DMS153 treated with DMSO at 0.1 percent for 48 hours (cell line): ENCODE data around the gene POU4F1.
A peak's percentile ranks its signal among the peaks of the same experiment; 100 is the strongest.
"Not testable (repeated sequence)": the region's sequence is repeated elsewhere in the genome, so short reads cannot be mapped to it uniquely, and the experiment has no call there.

Experiments used
- DNase-seq: peaks from one replicate; lab custom pipeline; 2025; ENCODE audit not compliant: unreplicated experiment; lab: John Stamatoyannopoulos, UW

The POU4F1 gene, protein sequence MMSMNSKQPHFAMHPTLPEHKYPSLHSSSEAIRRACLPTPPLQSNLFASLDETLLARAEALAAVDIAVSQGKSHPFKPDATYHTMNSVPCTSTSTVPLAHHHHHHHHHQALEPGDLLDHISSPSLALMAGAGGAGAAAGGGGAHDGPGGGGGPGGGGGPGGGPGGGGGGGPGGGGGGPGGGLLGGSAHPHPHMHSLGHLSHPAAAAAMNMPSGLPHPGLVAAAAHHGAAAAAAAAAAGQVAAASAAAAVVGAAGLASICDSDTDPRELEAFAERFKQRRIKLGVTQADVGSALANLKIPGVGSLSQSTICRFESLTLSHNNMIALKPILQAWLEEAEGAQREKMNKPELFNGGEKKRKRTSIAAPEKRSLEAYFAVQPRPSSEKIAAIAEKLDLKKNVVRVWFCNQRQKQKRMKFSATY

DNA sequence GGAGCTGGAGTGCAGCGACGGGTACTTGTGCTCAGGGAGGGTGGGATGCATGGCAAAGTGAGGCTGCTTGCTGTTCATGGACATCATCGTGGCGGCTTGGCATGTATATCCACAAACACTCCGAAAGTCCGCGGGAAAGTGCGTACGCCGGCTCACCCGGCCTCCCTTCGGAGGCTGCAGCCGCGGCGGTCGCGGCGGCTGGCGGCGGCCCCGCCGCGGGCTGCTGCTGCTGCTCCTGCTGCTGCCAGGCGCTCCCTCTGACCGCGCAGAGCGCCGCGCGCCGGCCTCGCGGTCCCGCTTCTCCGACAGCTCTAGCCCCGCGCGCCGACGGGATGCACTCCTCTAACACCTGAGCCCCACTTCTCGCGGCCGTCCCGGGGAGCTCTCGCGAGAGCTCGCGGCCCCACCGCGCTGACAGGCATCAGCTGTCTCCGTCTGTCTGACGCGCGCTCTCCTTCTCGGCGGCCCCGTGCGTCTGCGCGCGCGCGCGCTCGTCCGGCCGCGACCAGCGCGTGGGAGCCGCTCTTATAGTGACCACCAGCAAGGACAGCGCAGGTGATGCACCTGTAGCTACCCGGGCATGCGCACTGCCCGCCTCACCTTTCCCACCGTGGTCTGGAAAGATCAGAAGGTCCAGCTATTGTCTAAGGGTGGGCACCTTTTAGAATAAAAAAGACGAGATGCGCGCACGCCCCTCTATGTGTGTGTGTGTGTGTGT lies at the start of gene POU4F1:
Gene POU4F1, minus strand, starts transcription at position 313 of the 718 bp plus-strand sequence. Its CDS starts 226 bp downstream, at position 87.
- DNase-seq = peak; percentile 86

DNA sequence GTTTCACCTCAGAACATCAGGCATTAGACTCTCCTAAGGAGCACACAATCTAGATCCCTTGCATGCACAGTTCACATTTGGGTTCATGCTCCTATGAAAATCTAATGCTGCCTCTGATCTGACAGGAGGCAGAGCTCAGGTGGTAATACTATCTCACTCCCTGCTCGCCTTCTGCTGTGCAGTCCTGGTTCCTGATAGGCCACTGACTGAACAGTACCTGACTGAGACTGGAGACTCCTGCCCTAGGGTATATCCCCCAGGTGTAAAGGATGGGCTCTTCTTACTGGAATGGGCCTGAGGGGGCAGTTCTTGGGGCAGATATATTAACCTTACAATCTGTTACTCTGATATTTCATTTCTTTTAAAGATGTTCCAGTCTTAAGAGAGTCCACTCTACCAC lies 49.3 kb upstream of the POU4F1 start:
- no peak for DNase-seq

DNA sequence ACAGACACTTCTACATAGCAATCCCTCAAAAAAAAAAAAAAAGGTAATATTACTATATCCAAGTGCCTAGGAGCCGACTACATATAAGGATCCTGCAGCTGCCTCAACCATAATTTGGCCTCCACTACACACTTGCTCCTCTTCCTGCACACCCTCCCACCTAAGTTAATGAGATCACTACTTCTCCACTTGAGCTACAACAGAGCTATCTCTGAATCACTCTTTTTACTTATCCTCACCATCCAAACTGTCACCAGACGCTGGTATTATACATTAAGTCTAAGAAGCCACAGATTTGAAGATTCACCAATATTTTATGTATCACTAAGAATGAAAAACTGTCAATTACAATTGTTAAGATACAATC lies 47.3 kb upstream of the POU4F1 start:
- no peak for DNase-seq

DNA sequence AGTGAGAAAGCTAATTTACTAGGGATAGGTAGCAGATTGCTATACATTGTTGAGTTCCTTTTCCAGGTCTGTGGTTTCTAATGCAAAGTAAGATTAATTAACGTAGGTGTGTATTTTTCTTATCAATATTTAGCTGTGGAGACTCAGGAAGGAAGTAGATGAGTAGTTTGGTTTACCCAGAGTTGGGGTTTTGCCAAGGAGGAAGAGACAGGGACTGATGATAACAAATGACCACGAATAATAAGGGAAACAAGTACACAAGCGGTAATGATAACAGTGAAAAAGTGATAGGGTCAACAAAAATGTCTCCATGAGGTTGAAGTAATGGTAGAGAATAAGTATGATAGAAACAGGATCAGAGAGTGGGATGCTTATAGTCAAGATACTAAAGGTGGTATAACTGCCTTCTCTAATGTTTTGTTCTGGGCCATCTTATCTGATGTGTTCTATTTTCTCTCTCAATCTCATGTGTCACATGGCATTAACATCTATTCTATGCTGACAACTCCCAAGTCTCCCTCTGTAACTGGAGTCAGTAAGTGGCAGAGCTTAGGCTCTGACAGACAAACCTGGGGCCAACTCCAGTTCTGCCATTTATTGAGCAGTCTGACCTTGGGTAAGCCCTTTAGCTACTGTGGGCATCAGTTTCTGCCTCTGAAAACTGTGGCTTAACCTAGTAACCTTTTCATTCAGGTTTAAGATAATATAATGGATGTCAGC lies 46.8 kb upstream of the POU4F1 start:
- no peak for DNase-seq

DNA sequence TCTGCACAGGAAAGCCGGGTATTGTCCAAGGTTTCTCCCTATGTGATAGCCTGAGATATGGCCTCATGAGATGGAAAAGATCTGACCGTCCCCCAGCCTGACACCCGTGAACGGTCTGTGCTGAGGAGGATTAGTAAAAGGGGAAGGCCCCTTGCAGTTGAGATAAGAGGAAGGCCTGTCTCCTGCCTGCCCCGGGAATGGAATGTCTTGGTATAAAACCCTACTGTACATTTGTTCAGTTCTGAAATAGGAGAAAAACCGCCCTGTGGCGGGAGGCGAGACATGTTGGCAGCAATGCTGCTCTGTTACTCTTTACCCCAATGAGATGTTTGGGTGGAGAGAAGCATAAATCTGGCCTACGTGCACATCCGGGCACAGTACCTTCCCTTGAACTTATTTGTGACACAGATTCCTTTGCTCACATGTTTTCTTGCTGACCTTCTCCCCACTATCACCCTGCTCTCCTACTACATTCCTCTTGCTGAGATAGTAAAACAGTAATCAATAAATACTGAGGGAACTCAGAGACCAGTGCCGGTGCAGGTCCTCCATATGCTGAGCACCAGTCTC lies 43.8 kb upstream of the POU4F1 start:
- DNase-seq = not testable (repeated sequence)

DNA sequence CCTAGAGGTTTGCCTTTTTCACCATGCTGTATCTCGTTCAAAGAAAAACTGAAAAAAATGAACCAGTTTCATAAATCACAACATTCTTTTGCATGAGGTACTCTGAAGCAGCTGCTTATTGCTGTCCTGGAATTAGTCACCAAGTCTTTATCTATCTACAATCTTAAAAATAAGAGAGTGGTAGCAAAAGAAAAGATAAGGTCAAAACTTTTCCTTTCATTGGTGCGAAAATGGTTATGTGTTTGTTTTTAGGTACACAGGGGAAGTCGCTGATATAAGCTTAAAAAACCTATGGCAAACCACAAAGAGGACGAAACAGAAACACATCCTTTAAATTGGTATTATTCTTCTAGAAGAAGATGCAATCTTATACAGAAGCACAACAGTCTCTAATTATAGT lies 34.9 kb upstream of the POU4F1 start:
- DNase-seq = no peak

DNA sequence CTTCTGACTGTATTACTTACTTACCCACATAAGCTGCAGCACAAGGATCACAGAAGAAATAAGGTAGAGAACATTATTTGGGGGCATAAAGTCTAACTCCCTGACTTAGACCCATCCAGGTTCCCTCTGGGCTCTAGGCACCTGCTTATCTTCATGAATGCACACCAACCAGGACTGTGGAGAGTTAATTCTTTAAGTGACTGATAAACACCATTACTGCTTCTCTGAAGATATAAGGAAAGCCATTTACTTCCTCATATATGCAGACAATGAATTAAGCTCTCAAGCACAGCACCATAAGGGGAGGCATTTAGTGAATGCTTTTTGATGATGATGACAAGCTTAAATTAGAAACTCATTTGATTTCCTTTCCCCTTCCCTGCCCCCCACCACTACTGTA lies 33.1 kb upstream of the POU4F1 start:
- no peak for DNase-seq

DNA sequence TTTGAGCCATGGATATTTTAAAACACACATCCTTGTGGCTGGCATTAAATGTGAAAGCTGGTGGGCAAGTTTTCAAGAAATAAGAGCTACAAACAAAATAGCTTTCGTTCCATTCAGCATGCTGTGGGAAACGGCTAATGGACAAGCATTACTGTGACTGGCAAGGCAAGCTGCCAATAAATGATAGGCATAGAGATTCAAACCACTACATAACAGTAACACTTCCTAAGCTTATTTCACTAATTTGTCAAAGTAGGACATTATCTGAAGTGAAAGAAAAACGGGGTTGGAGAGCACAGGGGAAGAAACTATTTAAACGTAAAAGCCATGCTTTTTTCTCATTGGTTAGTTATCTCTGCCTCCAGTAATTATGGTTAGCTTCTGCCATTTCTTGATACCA lies 29.6 kb upstream of the POU4F1 start:
- DNase-seq = no peak

DNA sequence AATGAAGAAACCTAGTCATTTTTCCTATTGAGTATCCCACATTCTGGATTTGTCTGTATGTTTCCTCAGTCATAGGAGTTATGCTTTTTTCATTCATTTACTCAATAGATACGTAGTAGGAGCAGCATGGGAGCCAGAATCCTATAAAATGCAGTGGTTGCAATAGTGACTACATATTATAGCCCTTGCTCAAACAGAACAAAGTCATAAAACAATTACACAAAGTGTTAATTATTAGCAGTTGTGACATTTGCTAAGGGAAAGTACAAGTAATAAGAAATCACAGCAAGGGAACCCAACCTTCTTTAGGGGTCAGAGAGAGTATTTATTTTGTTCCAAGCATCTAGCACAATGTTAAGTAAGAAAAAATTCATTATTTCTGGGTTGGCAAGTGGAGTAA lies 27.7 kb upstream of the POU4F1 start:
- no peak for DNase-seq

DNA sequence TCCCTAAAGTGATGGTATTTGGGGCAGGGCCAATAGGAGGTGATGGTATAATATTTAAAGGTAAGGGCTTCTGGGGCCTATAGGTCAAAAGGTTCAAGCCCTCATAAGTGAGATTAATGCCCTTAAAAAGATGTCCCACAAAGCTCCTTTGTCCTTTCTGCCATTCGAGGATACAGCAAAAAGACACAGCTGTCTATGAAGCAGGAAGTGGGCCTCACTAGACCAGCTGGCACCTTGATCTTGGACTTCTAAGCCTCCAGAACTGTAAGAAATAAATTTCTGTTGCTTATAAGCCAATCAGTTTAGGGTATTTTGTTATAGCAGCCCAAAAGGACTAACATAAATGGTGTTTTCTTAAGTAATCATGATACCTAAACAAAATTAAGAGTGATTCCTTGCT lies 27.2 kb upstream of the POU4F1 start:
- no peak for DNase-seq

DNA sequence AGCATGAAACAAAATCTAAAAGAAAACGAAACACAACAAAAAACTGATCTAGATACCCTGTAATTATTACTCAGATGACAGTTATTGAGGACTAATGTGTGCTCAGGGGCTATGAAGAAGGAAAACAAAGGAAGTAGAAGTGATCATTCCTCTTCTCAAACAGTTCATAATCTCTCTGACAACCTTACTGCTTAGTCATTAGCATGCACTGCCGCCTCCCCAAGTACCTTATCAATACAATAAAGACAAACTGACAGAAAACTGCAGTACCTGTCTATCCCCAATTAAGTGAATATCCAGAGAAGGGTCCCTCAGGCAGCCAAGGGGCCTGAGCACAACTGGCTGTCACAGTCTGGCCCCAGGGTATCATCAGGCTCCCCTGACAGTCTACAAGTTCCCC lies 22.0 kb upstream of the POU4F1 start:
- no peak for DNase-seq

DNA sequence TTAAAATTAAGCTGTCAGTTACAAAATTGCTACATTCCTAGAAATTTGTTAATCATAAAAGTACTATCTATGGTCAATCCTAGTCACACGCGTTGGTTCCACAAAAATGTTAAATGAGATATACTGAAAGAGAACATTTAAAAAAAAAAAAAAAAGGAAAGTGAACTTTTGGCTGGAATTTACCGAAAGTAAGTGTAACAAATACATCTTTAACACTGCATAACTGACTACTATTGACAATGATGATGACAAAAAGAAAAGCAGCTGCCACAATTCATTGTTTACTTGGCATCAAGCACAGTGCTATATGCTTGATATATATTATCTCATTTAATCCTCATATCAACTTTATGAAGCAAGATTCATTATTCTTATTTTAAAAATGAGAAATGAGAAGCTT lies 19.8 kb upstream of the POU4F1 start:
- no peak for DNase-seq

DNA sequence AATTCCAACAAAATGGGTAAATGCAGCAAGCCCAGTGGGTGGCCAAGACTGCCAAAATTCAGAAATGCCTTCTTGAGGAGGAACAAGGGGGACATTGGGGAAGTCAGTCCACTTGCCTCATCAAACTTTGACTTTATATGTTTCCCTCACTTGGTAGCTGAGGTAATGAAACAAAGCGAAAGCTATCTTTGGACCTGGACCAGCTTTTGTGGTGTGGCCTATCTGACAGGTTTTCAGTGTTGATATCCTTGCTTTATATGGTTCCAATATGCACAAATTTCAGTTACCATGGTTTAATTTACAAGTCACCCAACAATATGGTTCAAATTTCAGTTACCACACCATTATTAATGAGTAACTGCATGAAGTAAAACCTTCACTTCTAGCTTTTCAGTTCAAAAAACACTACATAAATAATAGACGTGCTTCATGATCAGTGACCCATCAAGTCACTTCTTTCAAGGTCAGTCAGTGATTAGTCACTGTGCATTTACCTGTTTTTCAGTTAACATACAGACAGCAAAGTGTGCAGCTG lies 17.7 kb upstream of the POU4F1 start:
- DNase-seq = no peak

DNA sequence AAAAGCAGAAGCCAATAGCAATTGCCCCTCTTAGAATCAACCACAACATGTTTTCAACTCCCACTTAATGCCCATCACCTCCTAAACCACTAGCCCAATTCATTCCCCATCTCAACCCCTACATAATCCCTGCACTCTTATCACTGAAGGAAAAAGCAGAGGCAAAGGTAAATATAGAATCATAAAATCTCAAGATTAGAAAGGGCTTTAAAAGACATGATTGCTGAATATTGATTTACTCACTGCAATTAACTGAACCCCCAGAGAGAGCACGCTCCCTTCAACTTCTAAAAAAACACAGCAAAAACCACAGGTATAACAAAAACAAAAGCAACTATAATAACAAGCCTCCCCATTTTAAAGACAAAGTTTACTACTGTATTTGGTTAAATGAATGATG lies 15.1 kb upstream of the POU4F1 start:
- no peak for DNase-seq

DNA sequence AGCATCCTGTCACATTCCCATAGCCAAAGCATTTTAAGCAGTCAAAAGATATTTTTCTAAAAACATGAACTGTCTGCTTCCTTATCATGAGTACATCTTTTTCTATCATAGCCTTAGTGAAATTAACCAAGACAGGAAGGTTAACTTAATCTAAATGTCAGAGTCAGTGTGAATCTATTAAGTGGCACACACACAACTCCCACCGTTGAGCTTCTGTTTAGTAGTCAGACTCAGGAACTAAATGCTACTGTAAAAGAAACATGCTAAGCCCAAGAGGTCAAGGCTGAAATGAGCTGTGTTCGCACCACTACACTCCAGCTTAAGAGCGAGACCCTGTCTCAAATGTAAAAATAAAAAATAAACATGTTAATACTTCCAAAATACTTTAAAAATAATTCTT lies 7.7 kb upstream of the POU4F1 start:
- no peak for DNase-seq

DNA sequence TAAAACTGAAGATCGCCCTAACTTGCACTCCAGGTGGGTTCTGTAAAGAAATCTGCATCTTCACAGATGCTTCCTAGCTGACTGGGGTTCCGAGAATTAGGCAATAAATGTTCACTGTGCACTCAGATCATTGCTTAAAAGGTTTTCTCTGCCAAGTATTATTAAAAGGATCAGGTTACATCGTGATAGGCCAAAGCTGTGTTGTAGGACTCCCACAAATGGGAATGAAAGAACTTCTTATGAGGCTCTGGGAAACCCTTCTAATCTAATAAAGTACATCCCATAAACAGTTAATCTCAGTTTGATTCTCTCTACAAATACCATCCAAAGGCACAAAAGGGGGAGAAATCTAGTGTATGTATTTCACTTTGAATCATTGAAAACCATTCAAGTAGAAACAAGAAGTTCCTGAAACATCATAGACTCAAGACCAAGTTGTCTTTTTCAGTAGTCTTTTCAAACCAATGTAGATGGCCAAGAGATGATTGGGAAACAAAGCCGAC lies 7.1 kb upstream of the POU4F1 start:
- peak; percentile 21 for DNase-seq

DNA sequence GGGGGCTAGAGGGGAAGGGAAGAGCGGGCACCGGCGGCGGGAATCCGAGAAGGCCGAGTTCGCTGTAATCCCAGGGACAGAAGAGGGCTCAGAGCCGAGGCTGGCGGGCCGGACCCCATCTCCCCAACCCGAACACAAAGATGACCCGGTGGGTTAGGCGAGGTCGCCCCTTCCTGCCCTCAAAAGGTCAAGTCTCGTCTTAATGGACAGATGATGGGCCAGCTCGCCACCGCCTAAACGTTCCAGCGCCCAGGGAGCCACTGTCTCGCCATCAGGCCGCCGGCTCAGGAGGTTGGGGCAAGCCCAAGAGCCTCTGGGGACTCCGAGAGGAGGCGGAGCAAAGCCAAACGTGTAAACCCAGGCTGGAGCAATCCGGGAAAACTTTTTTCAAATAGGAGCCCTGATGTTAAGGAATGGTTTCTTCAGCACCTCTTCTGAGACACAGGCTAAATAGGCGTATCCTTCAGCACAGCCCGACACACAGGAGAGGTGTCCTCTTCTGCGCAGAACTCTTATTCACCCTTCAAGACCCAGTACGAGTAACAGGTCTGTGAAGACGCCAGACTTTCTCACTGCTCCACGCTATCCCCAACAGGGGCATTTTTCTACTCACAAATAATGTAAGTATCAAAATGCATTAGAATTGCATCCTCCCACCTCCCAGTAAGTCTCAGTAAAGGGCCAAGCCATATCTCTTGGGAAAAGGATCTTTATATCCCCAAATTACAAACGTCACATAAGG lies 6.3 kb upstream of the POU4F1 start:
- DNase-seq = peak; percentile 42

DNA sequence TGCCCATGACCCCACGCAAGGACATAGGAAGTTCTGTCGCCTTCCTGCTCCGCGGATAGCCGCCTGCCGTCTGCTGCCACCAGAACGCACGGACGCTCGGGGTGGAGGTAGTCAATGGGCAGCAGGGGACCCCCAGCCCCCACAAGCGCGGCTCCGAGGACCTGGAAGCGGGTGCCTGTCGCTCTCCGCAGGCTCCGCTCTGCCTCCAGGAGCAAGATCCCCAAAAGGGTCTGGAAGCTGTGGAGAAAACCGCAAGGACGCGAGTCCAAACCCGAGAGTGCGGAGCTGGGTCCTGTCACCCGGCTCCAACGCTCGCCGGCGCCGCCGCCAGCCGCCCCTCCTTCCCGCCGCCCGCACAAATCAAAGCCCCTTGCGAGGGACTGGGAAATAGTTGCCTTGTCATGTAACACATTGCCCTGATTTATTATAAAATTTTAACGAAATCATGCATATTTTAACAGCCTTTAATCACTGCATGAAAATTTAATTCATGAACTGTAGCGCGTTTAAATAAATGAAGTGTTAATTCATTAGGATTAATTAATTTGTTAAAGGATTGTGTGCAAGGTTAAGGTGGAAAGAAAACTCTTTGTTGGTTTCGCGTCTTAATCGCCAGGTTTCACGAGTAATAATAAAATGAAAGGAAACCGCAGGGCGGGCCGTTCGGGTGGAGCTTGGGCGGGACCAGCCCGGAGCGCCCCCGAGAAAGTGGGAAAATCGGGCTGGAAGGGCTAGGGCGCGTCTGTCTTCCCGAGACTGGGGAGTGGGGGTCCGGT lies 5.5 kb upstream of the POU4F1 start:
- no peak for DNase-seq

DNA sequence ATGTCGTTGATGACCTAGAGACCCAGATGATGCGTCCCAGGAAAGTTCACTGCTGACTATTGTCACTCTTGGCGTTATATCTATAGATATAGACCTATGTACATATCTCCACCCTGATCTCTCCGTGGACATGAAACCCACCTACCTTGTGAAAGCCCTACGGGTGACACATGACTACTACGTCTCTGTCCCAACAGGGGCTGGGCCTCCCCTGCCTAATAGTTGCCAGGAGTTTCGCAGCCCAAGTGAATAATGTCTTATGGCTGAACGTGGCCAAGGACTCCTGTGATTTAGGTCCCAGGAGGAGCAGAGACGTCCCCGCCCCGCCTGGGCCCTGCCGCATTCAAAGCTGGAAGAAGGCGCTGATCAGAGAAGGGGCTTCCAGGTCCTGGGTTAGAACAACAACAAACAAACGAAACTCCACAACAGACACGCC lies 4.9 kb upstream of the POU4F1 start:
- no peak for DNase-seq
